HCT116 (cell line): ENCODE measurements around the gene LPIN1. TPM values are rescaled to one million over a fixed set of nuclear protein-coding genes. Genes with fewer than 3 reads are reported as not detected.
"Not testable (repeated sequence)": the region's sequence is repeated elsewhere in the genome, so short reads cannot be mapped to it uniquely, and the experiment has no call there.

ENCODE experiments used
- ATAC-seq: fragments of 200-7000 bp; cut with Tn5 transposase; 2 replicates; pipeline ENCODE4 v1.9.1; 2020; ENCODE audit warnings: mild to moderate bottlenecking, moderate library complexity
- BruUV-seq: library from RNA; stranded (reverse); fragments of 400-500 nt; replicated peaks from 2 replicates; lab custom pipeline; 2021; lab: Mats Ljungman, UMichigan
- CTCF ChIA-PET: fragments of 300-600 bp; sonication (Branson Sonifier 250); formaldehyde crosslinking; loops from one replicate; lab custom pipeline; 2021; ENCODE audit warnings: antibody characterized with exemption; lab: Charles Lee
- POLR2A ChIA-PET: fragments of 300-600, 350-600 bp; sonication (Branson Sonifier 250); formaldehyde crosslinking; loops from one replicate; lab custom pipeline; 2021; ENCODE audit warnings: antibody characterized with exemption; lab: Charles Lee
- RAD21 ChIA-PET, 2 experiments: fragments of 300-600 bp; sonication (Branson Sonifier 250); formaldehyde crosslinking; loops; one replicate each; lab custom pipeline; 2023; ENCODE audit warnings: low total read pairs in 2 of 2; ENCODE audit not compliant: uncharacterized antibody in 2 of 2, unreplicated experiment in 2 of 2, low non-redundant PET in 1 of 2; lab: Charles Lee
- DNase-seq: peaks from one replicate; pipeline ENCODE4 v3.0.0-alpha.2; 2010; ENCODE audit warnings: low read depth, low spot score
- H2AFZ ChIP-seq: fragments of 200-600 bp; shearing (Covaris generic), sonication (generic); 2 replicates; pipeline ENCODE4 v1.6.1; 2017; ENCODE audit warnings: low read depth, mixed run types, mixed read lengths, antibody characterized with exemption, low read length; ENCODE audit not compliant: poor library complexity, severe bottlenecking
- H3K27ac ChIP-seq: 2 replicates; pipeline ENCODE4 v1.5.1; 2012; ENCODE audit warnings: low read depth, low read length
- H3K27me3 ChIP-seq: fragments of 200-600 bp; sonication (generic); 2 replicates; pipeline ENCODE4 v1.6.1; 2016; ENCODE audit warnings: mixed run types, low read length, mixed read lengths; ENCODE audit not compliant: insufficient read depth
- H3K36me3 ChIP-seq, 2 experiments: fragments of 200-500 bp in 1 of 2; fragments of 200-600 bp in 1 of 2; sonication (Bioruptor generic) in 1 of 2; sonication (generic) in 1 of 2; 2 replicates each; pipeline versions ENCODE4 v1.5.1 to v1.6.1; 2014 to 2016; ENCODE audit warnings: low read length in 2 of 2, inconsistent platforms in 1 of 2, mixed read lengths in 1 of 2, mixed run types in 1 of 2; ENCODE audit not compliant: insufficient read depth in 2 of 2, control insufficient read depth in 1 of 2
- H3K4me1 ChIP-seq, 2 experiments: fragments of 200-600 bp in 1 of 2; sonication (generic) in 1 of 2; 2 replicates each; pipeline versions ENCODE4 v1.5.1 to v1.6.1; 2012 to 2017; ENCODE audit warnings: low read length in 2 of 2, inconsistent platforms in 1 of 2, mild to moderate bottlenecking in 1 of 2, mixed read lengths in 1 of 2, mixed run types in 1 of 2, moderate library complexity in 1 of 2; ENCODE audit not compliant: insufficient read depth in 2 of 2, control insufficient read depth in 1 of 2
- H3K4me2 ChIP-seq: fragments of 200-600 bp; sonication (generic); 2 replicates; pipeline ENCODE4 v1.6.1; 2017; ENCODE audit warnings: mixed run types, low read length, mixed read lengths
- H3K4me3 ChIP-seq, 2 experiments: fragments of 200-600 bp in 1 of 2; sonication (generic) in 1 of 2; replicated peaks in 1 of 2; 2 replicates each; pipeline ENCODE4 v1.5.1; 2011 to 2016; ENCODE audit warnings: low read length in 2 of 2, control low read depth in 1 of 2, low read depth in 1 of 2, mild to moderate bottlenecking in 1 of 2, mixed read lengths in 1 of 2, mixed run types in 1 of 2
- H3K79me2 ChIP-seq: fragments of 200-600 bp; sonication (generic); 2 replicates; pipeline ENCODE4 v1.6.1; 2017; ENCODE audit warnings: mild to moderate bottlenecking, mixed run types, low read length, moderate library complexity, mixed read lengths; ENCODE audit not compliant: insufficient read depth
- H3K9ac ChIP-seq: fragments of 200-600 bp; sonication (generic); 2 replicates; pipeline ENCODE4 v1.6.1; 2016; ENCODE audit warnings: low read length, mixed read lengths
- H3K9me2 ChIP-seq: fragments of 200-600 bp; sonication (generic), shearing (Covaris generic); 2 replicates; pipeline ENCODE4 v1.6.1; 2017; ENCODE audit warnings: mixed run types, mild to moderate bottlenecking, moderate library complexity; ENCODE audit not compliant: insufficient read depth
- H3K9me3 ChIP-seq, 2 experiments: fragments of 200-500 bp in 1 of 2; fragments of 200-600 bp in 1 of 2; sonication (Bioruptor generic) in 1 of 2; sonication (generic) in 1 of 2; 2 replicates each; pipeline ENCODE4 v1.6.1; 2014 to 2017; ENCODE audit warnings: low read length in 2 of 2, mixed read lengths in 2 of 2, inconsistent platforms in 1 of 2, low read depth in 1 of 2, mild to moderate bottlenecking in 1 of 2, mixed run types in 1 of 2, moderate library complexity in 1 of 2; ENCODE audit not compliant: control insufficient read depth in 1 of 2, insufficient read depth in 1 of 2
- H4K20me1 ChIP-seq: fragments of 200-600 bp; sonication (generic), shearing (Covaris generic); 2 replicates; pipeline ENCODE4 v1.6.1; 2017; ENCODE audit warnings: mixed run types, mild to moderate bottlenecking, moderate library complexity; ENCODE audit not compliant: insufficient read depth
- CBX3 ChIP-seq: IDR thresholded peaks from 2 replicates; pipeline ENCODE4 v1.6.1; 2012; ENCODE audit warnings: low read depth
- EGR1 ChIP-seq: IDR thresholded peaks from 2 replicates; pipeline ENCODE4 v1.6.1; 2012; ENCODE audit warnings: low read depth
- FOSL1 ChIP-seq: IDR thresholded peaks from 2 replicates; pipeline ENCODE4 v1.6.1; 2012; ENCODE audit warnings: low read depth
- JUND ChIP-seq: IDR thresholded peaks from 2 replicates; pipeline ENCODE4 v1.6.1; 2012
- POLR2AphosphoS5 ChIP-seq: IDR thresholded peaks from 2 replicates; pipeline ENCODE4 v1.6.1; 2011; ENCODE audit warnings: mild to moderate bottlenecking, low read depth, low read length, moderate library complexity
- SIN3A ChIP-seq: IDR thresholded peaks from 2 replicates; pipeline ENCODE4 v1.6.1; 2012; ENCODE audit warnings: low read depth
- ZFX ChIP-seq: fragments of 450-650 bp; IDR thresholded peaks from 2 replicates; pipeline ENCODE4 v1.6.1; 2017
- intact Hi-C: fragments of 100-400 bp; cut with micrococcal nuclease; formaldehyde crosslinking; loops from 2 replicates; pipeline ENCODE4 v1.10.0; 2022
- total RNA-seq: library from RNA; stranded (reverse); gene quantifications from one replicate; pipeline ENCODE4 v1.2.1, GENCODE V29; 2021; ENCODE audit not compliant: unreplicated experiment
- TF ChIP-seq, protein P1 (sequence below), 3 experiments: fragments of 200-600 bp in 1 of 3; sonication (generic) in 1 of 3; IDR thresholded peaks in 2 of 3; conservative IDR thresholded peaks in 1 of 3; 2 replicates each; pipeline ENCODE4 v1.5.1; 2012 to 2017; ENCODE audit warnings: low read depth in 2 of 3, low read length in 2 of 3, antibody characterized with exemption in 1 of 3, borderline replicate concordance in 1 of 3, control low read depth in 1 of 3, mild to moderate bottlenecking in 1 of 3, mixed read lengths in 1 of 3, mixed run types in 1 of 3, moderate library complexity in 1 of 3; ENCODE audit not compliant: insufficient read depth in 1 of 3
- TF ChIP-seq, protein P2 (sequence below): IDR thresholded peaks from 2 replicates; pipeline ENCODE4 v1.6.1; 2011; ENCODE audit warnings: mild to moderate bottlenecking, low read length, moderate library complexity; ENCODE audit not compliant: insufficient replicate concordance; ENCODE audit errors: extremely low read depth
- TF ChIP-seq, protein P3 (sequence below): IDR thresholded peaks from 2 replicates; pipeline ENCODE4 v1.6.1; 2012
- TF ChIP-seq, protein P4 (sequence below): IDR thresholded peaks from 2 replicates; pipeline ENCODE4 v1.6.1; 2012

Gene LPIN1
- total RNA-seq, 1 experiment from 2014 or later, result 16.7 TPM

DNA sequence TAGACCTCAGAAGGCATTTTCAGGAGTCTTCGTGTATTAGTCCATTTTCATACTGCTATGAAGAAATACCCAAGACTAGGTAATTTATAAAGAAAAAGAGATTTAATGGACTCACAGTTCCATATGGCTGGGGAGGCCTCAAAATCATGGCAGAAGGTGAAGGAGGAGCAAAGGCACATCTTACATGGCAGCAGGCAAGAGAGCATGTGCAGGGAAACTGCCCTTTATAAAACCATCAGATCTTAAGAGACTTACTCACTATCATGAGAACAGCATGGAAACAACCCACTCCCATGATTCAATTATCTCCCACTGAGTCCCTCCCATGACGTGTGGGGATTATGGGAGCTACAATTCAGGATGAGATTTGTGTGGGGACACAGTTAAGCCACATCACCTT lies 101.5 kb downstream of the LPIN1 start:
- H3K9me3 ChIP-seq, H2AFZ ChIP-seq, H3K4me1 ChIP-seq, H3K36me3 ChIP-seq, H3K9ac ChIP-seq, H3K27me3 ChIP-seq, DNase-seq, H3K9me2 ChIP-seq, H3K27ac ChIP-seq, BruUV-seq, H3K4me3 ChIP-seq, CTCF ChIA-PET, intact Hi-C loops, H3K79me2 ChIP-seq, RAD21 ChIA-PET, ATAC-seq, POLR2A ChIA-PET, H3K4me2 ChIP-seq, H4K20me1 ChIP-seq: not testable (repeated sequence)

DNA sequence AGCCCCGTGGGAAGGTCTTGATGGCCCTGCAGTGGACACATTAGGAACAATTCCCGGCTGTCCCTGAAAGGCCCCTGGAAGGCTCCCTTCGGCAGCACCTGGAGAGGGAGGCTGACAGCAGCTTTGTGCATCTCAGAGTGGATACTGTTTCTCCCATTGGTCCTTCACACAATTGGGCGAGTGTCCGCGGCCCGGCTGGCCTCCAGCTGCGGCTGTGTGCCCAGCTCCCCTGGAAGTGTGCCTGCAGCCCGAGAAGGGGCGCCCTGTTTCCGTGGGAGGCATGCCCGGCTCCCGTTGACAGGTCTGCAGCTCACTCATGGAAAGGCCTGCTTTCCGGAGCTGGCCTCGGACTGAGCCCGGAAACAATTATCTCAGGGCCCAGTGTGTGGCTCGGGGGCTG lies 103.7 kb downstream of the LPIN1 start:
- ChIA-PET RAD21 (no interaction called here), CTCF (no interaction called here), POLR2A (no interaction called here)
- Histone ChIP-seq H3K9me3 (no peaks in the 10 kb centered on the region), H4K20me1 (no peaks in the 10 kb centered on the region), H2AFZ (no peak overlapping the region), H3K27ac (no peak overlapping the region), H3K4me3 (no peak overlapping the region), H3K9ac (no peak overlapping the region), H3K9me2 (no peaks in the 10 kb centered on the region), H3K4me1 (no peaks in the 10 kb centered on the region), H3K79me2 (no peaks in the 10 kb centered on the region), H3K27me3 (no peaks in the 10 kb centered on the region), H3K36me3 (no peaks in the 10 kb centered on the region), H3K4me2 (no peak overlapping the region)
- ATAC-seq (no peak), DNase-seq (no peak)
- BruUV-seq, result no TSS peak
- TF ChIP-seq ZFX (no peak), JUND (no peak), SIN3A (no peak), POLR2AphosphoS5 (no peak), EGR1 (no peak), CBX3 (no peak), FOSL1 (no peak)
- TF ChIP-seq, protein P1, sequence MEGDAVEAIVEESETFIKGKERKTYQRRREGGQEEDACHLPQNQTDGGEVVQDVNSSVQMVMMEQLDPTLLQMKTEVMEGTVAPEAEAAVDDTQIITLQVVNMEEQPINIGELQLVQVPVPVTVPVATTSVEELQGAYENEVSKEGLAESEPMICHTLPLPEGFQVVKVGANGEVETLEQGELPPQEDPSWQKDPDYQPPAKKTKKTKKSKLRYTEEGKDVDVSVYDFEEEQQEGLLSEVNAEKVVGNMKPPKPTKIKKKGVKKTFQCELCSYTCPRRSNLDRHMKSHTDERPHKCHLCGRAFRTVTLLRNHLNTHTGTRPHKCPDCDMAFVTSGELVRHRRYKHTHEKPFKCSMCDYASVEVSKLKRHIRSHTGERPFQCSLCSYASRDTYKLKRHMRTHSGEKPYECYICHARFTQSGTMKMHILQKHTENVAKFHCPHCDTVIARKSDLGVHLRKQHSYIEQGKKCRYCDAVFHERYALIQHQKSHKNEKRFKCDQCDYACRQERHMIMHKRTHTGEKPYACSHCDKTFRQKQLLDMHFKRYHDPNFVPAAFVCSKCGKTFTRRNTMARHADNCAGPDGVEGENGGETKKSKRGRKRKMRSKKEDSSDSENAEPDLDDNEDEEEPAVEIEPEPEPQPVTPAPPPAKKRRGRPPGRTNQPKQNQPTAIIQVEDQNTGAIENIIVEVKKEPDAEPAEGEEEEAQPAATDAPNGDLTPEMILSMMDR (IDR thresholded peaks at IDR 0.05 in 2 of 3, conservative IDR thresholded peaks at IDR 0.05 in 1 of 3; ENCODE audit: borderline replicate concordance in 1 of 3, insufficient read depth in 1 of 3, low read depth in 2 of 3, low read length in 2 of 3), result no peak
- TF ChIP-seq, protein P2, sequence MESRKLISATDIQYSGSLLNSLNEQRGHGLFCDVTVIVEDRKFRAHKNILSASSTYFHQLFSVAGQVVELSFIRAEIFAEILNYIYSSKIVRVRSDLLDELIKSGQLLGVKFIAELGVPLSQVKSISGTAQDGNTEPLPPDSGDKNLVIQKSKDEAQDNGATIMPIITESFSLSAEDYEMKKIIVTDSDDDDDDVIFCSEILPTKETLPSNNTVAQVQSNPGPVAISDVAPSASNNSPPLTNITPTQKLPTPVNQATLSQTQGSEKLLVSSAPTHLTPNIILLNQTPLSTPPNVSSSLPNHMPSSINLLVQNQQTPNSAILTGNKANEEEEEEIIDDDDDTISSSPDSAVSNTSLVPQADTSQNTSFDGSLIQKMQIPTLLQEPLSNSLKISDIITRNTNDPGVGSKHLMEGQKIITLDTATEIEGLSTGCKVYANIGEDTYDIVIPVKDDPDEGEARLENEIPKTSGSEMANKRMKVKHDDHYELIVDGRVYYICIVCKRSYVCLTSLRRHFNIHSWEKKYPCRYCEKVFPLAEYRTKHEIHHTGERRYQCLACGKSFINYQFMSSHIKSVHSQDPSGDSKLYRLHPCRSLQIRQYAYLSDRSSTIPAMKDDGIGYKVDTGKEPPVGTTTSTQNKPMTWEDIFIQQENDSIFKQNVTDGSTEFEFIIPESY, result no peak
- TF ChIP-seq, protein P3, sequence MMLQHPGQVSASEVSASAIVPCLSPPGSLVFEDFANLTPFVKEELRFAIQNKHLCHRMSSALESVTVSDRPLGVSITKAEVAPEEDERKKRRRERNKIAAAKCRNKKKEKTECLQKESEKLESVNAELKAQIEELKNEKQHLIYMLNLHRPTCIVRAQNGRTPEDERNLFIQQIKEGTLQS, result no peak
- TF ChIP-seq, protein P4, sequence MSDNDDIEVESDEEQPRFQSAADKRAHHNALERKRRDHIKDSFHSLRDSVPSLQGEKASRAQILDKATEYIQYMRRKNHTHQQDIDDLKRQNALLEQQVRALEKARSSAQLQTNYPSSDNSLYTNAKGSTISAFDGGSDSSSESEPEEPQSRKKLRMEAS, result no peak
- intact Hi-C loops, result no loop called here
